8988T (cell line): Measurements from ENCODE around the gene NUDT2.
"Not testable (repeated sequence)": the region's sequence is repeated elsewhere in the genome, so short reads cannot be mapped to it uniquely, and the experiment has no call there.

Experiments used
- DNase-seq: peaks from one replicate; pipeline ENCODE4 v3.0.0; 2011

NUDT2 gene

GRCh38 chr9:34328987-34329832 lies at the start of gene NUDT2, which contains the start of gene KIF24:
Gene NUDT2, plus strand, starts transcription at chr9:34329569. Its CDS starts 9,471 bp downstream, at chr9:34339040.
Gene KIF24, minus strand, starts transcription at chr9:34329268. Its CDS starts 17,922 bp downstream, at chr9:34311346.
- DNase-seq, result peak; percentile 51

DNA sequence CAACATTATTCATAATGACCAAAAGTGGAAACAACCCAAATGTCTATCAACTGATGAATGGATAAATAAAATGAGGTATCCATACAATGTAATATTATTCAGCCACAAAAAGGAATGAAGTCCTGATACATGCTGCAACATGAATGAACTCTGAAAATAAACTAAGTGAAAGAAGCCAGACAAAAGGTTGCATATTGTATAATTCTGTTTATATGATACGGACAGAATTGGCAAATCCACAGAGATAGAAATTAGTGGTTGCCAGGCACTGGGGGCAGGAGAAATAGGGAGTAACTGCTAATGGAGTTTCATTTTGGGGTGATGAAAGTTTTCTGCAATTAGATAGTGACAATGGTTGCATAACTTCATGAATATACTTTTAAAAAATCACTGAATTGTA lies 47.3 kb upstream of the NUDT2 start:
- no peak for DNase-seq

DNA sequence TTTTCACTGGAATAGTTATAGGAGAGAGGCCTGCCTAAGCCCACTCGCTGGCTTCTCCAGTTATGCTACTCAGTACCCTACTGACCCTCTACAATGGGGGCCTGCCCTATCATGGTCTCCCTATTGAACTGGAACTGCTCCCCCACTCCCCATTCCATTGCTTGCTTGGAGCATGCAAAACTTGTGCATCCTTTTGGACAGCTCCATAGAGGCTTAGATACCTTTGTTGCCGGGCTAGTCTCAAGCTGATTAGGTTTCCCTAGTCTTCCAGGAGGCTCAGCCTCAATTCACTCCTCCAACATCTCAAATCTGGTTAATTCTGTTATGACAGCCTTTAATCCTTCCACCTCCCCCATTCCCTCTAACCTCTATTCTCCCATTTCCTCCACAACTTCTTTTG lies 40.2 kb upstream of the NUDT2 start:
- no peak for DNase-seq

DNA sequence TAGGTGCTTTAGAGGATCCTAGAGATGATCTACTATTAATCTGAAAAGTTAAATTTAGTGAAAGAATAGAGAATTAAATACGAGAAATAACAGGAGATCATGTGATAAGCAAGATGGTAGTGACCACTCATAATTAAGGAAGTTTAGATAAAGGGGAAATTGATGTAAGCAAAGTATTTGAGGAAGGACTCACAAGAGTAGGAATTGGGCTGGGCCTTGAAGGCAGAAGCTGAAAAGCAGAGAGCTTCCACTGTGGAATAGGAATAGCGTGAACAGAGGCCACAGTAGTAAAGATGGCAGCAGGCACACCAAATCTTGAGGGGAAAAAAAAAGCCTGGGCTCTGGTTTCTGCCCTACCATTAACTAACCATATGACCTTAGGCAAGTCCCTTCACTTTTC lies 38.3 kb upstream of the NUDT2 start:
- no peak for DNase-seq

GRCh38 chr9:34291423-34291822 lies 37.9 kb upstream of the NUDT2 start:
- DNase-seq, result no peak

- DNase-seq, result no peak
Measured at GRCh38 chr9:34292552-34292951, 36.8 kb upstream of the NUDT2 start.

GRCh38 chr9:34301064-34301463 lies 28.3 kb upstream of the NUDT2 start:
- DNase-seq, result not testable (repeated sequence)

DNA sequence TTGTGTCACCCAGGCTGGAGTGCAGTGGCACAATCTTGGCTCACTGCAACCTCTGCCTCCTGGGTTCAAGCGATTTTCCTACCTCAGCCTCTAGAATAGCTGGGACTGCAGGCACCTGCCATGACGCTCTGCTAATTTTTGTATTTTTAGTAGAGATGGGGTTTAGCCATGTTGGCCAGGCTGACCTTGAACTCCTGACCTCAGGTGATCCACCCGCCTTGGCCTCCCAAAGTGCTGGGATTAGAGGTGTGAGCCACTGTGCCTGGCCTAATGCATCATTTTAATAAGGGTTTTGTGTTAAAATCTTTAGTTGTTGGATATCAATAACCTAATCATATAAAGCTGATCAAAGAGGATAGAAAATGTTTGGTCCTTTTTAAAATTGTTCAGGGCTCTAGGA lies 21.1 kb upstream of the NUDT2 start:
- not testable (repeated sequence) for DNase-seq

DNA sequence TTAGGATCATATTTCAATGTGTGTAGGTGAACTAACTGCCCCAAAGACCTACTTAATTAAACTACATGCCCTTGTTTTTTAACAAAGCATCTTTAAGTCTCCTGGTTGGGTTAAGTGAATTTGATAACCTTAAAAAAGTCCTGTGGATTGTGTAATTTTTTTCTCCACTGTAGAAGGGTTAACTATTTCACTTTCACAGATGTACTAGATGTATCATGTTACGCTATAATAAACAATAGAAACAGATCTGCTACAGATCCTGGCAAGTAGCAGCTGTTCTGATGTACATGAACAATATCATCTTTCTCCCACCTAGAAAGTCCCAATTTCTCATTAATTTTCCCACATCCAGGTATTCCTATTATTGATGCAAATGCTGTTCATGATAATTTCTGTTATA lies 19.2 kb upstream of the NUDT2 start:
- DNase-seq, result no peak

GRCh38 chr9:34311499-34312185 lies 17.7 kb upstream of the NUDT2 start:
- DNase-seq, result no peak

DNA sequence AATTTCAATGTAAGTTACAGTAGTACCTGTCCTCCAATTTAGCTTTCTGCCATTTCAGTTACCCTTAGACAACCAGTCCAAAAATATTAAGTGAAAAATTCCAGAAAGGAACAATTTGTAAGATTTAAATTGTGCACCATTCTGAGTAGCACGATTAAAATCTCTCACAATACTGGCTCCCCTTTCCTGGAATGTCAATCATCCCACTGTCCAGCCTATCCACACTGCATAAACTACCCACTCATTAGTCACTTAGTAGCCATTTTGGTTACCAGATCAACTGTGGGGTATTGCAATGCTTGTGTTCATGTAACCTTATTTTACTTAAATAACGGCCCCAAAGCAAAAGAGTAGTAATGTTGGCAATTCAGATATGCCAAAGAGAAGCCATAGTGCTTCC lies 11.9 kb upstream of the NUDT2 start:
- no peak for DNase-seq

DNA sequence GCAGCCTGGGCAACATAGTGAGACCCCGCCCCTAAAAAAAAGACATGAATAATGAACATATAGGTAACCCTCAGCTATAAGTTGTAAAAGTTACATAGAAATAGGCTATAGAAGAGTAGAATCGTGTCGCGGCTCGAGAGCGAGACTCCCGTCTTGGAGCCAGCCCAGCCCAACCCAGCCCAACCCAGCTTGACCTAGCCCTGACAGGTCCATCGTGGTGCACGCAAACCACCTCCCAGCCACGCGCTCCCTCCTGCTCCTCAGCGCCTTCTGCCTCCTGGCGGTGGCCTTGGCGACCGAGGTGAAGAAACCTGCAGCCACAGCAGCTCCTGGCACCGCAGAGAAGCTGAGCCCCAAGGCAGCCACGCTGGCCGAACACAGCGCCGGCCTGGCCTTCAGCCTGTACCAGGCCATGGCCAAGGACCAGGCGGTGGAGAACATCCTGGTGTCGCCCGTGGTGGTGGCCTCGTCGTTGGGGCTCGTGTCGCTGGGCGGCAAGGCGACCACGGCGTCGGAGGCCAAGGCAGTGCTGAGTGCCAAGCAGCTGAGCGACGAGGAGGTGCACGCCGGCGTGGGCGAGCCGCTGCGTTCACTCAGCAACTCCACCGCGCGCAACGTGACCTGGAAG lies 11.1 kb upstream of the NUDT2 start:
- DNase-seq, result no peak

- no peak for DNase-seq
Measured at GRCh38 chr9:34321451-34321850, 7.9 kb upstream of the NUDT2 start.

DNA sequence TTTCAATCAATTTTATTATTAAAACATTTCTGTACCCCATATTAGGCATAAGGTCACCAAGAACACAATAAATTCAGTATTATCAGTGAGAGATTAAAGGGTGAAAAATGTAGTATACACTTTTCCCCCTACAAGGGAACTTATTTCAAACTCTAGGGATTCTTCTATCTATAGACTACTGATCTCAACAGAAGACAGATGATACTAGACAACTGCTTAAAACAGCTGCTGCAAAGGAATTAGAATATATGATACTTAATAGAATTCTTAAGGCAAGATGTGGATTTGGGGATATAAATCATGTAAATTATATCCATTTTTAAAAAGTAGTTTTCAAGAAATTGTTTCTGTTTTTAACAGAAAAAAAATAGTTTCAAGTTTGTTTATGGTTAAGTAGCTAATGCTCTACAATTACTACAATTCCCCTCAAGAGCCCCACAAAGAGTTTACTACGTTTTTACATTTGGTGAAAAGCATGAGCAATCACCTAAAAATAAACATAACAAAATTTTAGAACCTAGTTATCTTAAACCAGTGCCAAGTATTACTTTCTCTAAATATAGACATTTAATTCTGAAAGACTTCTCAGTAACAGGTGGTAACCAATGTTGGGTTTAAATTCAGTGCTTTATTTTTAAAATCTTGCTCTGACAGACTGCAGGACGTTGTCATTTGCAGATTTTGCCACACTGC lies 6.3 kb upstream of the NUDT2 start:
- no peak for DNase-seq

- no peak for DNase-seq
Measured at GRCh38 chr9:34326690-34327089, 2.7 kb upstream of the NUDT2 start.

- DNase-seq, result no peak
Measured at GRCh38 chr9:34328500-34328986, 826 bp upstream of the NUDT2 start.

GRCh38 chr9:34331196-34331595 lies 1.8 kb downstream of the NUDT2 start:
- no peak for DNase-seq

- DNase-seq, result no peak
Measured at GRCh38 chr9:34332076-34332964, 3.0 kb downstream of the NUDT2 start.

DNA sequence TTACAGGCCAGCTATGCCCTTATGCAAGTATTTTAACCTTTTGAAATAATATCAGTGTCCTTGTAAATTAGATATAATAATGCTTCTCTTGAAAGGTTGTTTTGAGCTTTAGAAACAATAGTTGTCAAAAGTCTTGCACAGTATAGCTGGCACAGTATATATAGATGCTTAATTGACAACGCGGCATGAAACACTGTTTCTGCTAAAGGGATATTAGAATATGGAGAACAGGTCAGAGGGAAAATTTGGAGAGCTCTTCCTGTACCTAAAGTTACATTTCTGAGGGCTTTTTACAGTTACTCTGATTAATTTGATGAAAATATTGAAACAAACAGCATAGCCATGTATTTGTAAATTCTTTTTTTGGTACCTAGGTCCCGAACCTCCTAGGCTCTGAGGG lies 4.5 kb downstream of the NUDT2 start:
- DNase-seq, result no peak

DNA sequence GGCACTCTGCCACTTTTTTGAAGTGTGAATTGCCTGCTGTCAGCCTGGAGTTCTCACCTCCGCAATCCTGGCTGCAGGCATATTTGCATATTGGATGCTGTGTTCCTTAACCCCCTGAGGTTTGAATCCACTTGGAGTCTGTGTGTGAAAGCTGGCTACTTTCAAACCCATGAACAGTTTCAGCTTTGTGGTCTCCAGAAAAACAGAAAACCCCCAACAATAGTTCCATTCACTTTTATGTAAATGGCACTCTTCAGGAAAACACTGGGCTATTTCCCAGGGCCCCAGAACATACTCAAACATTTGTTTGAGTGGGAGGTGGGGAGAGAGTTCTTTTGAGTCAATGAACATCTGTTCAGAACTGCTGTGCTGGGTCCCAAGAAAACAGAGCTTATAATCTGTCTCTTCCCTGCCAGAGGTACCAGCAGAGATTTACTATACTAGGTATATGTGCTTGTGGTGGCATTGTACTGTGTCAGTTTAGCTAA lies 5.0 kb downstream of the NUDT2 start:
- no peak for DNase-seq

DNA sequence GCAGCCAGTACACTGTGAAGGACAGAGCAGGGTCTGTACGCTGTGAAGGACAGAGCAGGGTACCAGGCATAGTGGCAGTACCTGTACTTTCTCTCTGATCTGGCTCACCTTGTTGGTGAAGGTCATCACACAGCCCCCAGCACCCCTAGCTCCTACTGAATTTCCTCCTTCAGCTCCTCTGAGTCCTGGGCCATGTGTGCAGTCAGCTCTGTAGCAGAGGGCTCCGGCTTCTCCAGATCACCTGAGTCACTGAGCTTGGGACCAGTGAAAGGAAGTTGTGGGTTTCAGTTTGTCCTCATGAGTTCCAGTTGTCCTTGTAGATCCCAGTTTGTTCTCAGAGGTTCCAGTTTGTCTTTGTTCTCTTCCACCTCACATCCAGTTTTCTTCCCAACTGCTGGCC lies 5.5 kb downstream of the NUDT2 start:
- no peak for DNase-seq

GRCh38 chr9:34335376-34335775 lies 6.0 kb downstream of the NUDT2 start:
- no peak for DNase-seq
